Spleen (tissue), 7 donors: Measurements from ENCODE around the gene TBCC.

Source experiments
- POLR2A ChIP-seq, 3 donors: fragments of 450-650 bp; IDR thresholded peaks; one replicate each; pipeline ENCODE4 v1.5.1; 2017; ENCODE audit warnings: antibody characterized with exemption in 3 of 3, mild to moderate bottlenecking in 1 of 3
- POLR2AphosphoS5 ChIP-seq, 3 donors: sonication (generic); formaldehyde crosslinking; IDR thresholded peaks; one replicate each; pipeline ENCODE4 v1.5.1; 2017; ENCODE audit warnings: antibody characterized with exemption in 3 of 3
- TF ChIP-seq, protein P1 (sequence below), 11 experiments: fragments of 200-600 bp in 7 of 11; fragments of 450-650 bp in 4 of 11; sonication (generic) in 4 of 11; IDR thresholded peaks in 8 of 11; conservative IDR thresholded peaks in 3 of 11; 1 replicate in 7 of 11; 2 replicates in 4 of 11; pipeline versions ENCODE4 v1.4.0 to v1.8.0; 2016 to 2021; ENCODE audit warnings: antibody characterized with exemption in 11 of 11, inconsistent platforms in 4 of 11, mild to moderate bottlenecking in 1 of 11
- donor health status: DM: no; HTN: no; CAD: no; lungs with moderate emphysema.
- donor health status: DM: no; HTN: no; CAD: no.
- donor health status: DM: no; HTN: no; CAD: no.

DNA sequence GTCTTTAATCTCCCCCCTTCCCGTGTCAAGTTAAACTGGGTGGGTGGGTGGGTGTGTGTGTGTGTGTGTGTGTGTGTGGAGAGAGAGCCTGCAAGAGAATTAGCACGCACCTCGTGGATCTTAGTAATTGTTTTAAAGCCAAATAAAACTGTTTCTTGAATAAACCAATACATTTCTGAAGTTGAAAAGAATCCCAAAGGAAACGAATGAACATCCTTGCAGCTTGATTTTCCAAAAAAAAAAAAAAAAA, 35.6 kb upstream of the TBCC start:
- TF ChIP-seq, protein P1, sequence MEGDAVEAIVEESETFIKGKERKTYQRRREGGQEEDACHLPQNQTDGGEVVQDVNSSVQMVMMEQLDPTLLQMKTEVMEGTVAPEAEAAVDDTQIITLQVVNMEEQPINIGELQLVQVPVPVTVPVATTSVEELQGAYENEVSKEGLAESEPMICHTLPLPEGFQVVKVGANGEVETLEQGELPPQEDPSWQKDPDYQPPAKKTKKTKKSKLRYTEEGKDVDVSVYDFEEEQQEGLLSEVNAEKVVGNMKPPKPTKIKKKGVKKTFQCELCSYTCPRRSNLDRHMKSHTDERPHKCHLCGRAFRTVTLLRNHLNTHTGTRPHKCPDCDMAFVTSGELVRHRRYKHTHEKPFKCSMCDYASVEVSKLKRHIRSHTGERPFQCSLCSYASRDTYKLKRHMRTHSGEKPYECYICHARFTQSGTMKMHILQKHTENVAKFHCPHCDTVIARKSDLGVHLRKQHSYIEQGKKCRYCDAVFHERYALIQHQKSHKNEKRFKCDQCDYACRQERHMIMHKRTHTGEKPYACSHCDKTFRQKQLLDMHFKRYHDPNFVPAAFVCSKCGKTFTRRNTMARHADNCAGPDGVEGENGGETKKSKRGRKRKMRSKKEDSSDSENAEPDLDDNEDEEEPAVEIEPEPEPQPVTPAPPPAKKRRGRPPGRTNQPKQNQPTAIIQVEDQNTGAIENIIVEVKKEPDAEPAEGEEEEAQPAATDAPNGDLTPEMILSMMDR (IDR thresholded peaks at IDR 0.05 in 8 of 11, conservative IDR thresholded peaks at IDR 0.05 in 3 of 11), result no peak
- TF ChIP-seq POLR2A (IDR thresholded peaks at IDR 0.05) (no peak), POLR2AphosphoS5 (IDR thresholded peaks at IDR 0.05) (no peak)
